SK-N-SH treated with all-trans-retinoic acid at 6 μM for 48 hours (cell line): Measurements from ENCODE around the gene SRPX2.

Experiments used
- ARNTL ChIP-seq: fragments of 450-650 bp; formaldehyde crosslinking; IDR thresholded peaks from 2 replicates; pipeline ENCODE4 v1.5.0; 2020; ENCODE audit warnings: low read depth, mild to moderate bottlenecking, moderate library complexity, borderline replicate concordance
- CSDC2 ChIP-seq: fragments of 250-450 bp; sonication (Bioruptor Pico); IDR thresholded peaks from 2 replicates; pipeline ENCODE4 v1.5.0; 2020; ENCODE audit warnings: mild to moderate bottlenecking, moderate library complexity
- CSRNP3 ChIP-seq: fragments of 250-450 bp; sonication (Bioruptor Pico); IDR thresholded peaks from 2 replicates; pipeline ENCODE4 v1.5.1; 2021; ENCODE audit warnings: mild to moderate bottlenecking, moderate library complexity
- GLIS3 ChIP-seq: fragments of 250-450 bp; sonication (Bioruptor Pico); IDR thresholded peaks from 2 replicates; pipeline ENCODE4 v1.5.0; 2020; ENCODE audit warnings: mild to moderate bottlenecking, moderate library complexity
- ISL1 ChIP-seq: fragments of 250-450 bp; sonication (Bioruptor Pico); IDR thresholded peaks from 2 replicates; pipeline ENCODE4 v2.1.2; 2022; ENCODE audit warnings: mild to moderate bottlenecking, moderate library complexity
- OSR1 ChIP-seq: fragments of 250-450 bp; sonication (Bioruptor Pico); IDR thresholded peaks from 2 replicates; pipeline ENCODE4 v1.8.0; 2022; ENCODE audit warnings: moderate library complexity, mild to moderate bottlenecking, inconsistent platforms
- PATZ1 ChIP-seq: fragments of 250-450 bp; sonication (Bioruptor Pico); IDR thresholded peaks from 2 replicates; pipeline ENCODE4 v1.8.0; 2020; ENCODE audit warnings: mild to moderate bottlenecking, moderate library complexity, borderline replicate concordance
- RARB ChIP-seq: fragments of 250-450 bp; sonication (Bioruptor Pico); IDR thresholded peaks from 2 replicates; pipeline ENCODE4 v1.8.0; 2021; ENCODE audit warnings: mild to moderate bottlenecking, moderate library complexity
- SNAI2 ChIP-seq: fragments of 250-450 bp; sonication (Bioruptor Pico); IDR thresholded peaks from 2 replicates; pipeline ENCODE4 v1.5.0; 2020; ENCODE audit warnings: mild to moderate bottlenecking, moderate library complexity
- TOX ChIP-seq: fragments of 250-450 bp; sonication (Bioruptor Pico); IDR thresholded peaks from 2 replicates; pipeline ENCODE4 v1.8.0; 2021; ENCODE audit warnings: mild to moderate bottlenecking, moderate library complexity, borderline replicate concordance
- ZFP3 ChIP-seq: fragments of 250-450 bp; sonication (Bioruptor Pico); IDR thresholded peaks from 2 replicates; pipeline ENCODE4 v1.5.0; 2020; ENCODE audit warnings: mild to moderate bottlenecking, moderate library complexity
- ZNF565 ChIP-seq: fragments of 450-650 bp; formaldehyde crosslinking; conservative IDR thresholded peaks from 2 replicates; pipeline ENCODE4 v1.5.0; 2020; ENCODE audit warnings: low read depth, mild to moderate bottlenecking, moderate library complexity

GRCh38 chrX:100600758-100601157, 43.2 kb upstream of the SRPX2 start:
- TF ChIP-seq ARNTL (no peak), OSR1 (CRISPR knock-in tag) (no peak), ZFP3 (no peak), CSRNP3 (CRISPR knock-in tag) (no peak), PATZ1 (CRISPR knock-in tag) (no peak), ZNF565 (CRISPR knock-in tag) (no peak), ISL1 (CRISPR knock-in tag) (no peak), SNAI2 (CRISPR knock-in tag) (no peak), GLIS3 (CRISPR knock-in tag) (no peak), RARB (CRISPR knock-in tag) (no peak), TOX (no peak), CSDC2 (CRISPR knock-in tag) (no peak)
